ENCODE data around the gene NRXN3.

- TF ChIP-seq CTCF (IDR thresholded peaks at IDR 0.05 in 4 of 5, conservative IDR thresholded peaks at IDR 0.05 in 1 of 5) (no peak), POLR2A (IDR thresholded peaks at IDR 0.05) (no peak)
Observed at GRCh38 chr14:79369359-79370332, 1199.5 kb downstream of the NRXN3 start.
